NCI-H526 treated with DMSO at 0.1 percent for 48 hours (cell line): ENCODE results near the gene ADH1B.
"Not testable (repeated sequence)": the region's sequence is repeated elsewhere in the genome, so short reads cannot be mapped to it uniquely, and the experiment has no call there.

Experiments used
- DNase-seq: peaks from one replicate; lab custom pipeline; 2025; lab: John Stamatoyannopoulos, UW

The ADH1B gene

DNA sequence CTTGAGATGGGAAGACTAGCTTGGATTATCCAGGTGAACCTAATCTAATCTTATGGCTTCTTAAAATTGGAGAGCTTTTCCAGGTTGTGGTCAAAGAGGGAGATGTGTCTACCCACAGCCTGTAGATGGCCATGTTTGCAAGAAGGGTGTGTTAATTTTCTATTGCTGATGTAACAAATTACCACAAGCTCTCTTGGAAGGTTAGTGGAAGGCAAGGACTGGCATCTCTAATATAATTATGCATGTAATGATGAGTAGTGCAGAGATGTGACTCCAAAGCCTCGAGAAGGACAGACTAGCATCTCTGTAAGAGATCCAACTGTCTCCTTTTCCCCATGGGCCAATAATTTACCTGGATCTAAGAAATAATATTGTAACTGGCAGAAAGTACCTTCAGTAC is 3.2 kb upstream of the ADH1B start:
- no peak for DNase-seq

DNA sequence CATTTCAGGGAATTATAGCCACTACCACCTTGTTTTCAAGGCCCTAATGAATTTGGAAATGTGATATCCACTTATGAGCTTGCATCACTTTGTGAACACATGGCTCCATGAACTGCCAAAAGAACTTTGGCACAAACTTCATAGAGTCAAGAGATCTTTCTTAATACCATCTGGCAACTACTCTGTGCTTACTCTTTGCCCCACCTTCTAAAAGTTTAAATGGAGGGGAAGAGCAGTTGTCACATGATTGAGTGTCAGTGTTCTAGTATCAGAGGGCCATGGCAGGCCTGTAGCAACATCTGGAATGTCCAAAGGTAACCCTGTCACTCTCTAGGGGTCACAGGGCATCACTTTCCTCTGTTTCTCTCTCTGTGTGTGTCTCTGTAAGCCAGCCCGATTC is 2.6 kb upstream of the ADH1B start:
- DNase-seq, result no peak

DNA sequence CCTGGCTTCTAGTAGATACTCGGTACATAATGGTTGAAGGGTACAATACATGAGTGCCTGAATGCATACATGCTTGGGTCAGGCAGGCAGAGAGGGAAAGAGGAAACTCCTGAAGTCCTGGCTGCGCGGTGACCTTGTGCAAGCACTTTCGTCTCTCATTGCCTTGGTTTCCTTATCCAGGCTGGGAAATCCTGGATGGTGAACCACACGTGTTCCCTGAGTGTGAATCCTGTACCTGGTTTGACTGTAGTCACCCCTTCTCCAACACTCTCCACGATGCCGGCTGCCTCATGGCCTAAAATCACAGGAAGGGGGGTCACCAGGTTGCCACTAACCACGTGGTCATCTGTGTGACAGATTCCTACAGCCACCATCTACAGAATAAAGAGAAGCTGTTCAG is 3.4 kb downstream of the ADH1B start:
- DNase-seq, result not testable (repeated sequence)

DNA sequence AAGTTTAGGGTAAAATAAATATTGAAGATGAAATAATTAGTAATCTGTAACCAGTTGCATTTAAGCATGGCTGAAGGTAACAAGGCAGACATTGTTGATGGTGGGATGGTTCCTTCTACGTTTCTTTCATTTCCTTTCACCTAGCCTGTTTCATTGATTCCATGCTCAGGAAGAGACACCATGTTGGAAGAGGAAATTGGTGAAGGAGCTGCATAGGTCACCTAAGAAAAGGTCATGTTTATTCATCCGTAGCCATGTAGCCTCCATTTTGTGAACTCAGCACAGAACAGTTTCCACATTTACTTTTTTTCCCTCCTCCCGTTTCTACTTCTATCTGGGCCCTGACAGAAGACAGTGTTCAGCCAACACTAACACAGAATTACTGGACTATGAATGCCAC is 3.8 kb downstream of the ADH1B start:
- no peak for DNase-seq

DNA sequence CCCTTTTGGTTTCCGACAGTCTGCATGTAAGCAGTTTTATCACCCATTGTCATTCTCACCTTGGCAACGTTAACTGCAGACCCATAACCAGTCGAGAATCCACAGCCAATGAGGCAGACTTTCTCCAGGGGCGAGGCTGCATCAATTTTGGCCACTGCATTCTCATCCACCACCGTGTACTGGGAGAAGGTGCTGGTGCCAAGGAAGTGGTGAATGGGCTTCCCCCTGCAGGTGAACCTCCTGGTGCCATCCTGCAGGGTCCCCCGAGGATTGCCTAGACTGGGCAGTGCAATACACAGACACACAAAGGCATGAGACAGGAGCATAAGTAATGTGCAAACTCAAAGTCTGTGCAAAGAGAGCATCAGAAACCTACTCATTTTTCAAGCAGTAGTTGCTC is 5.4 kb downstream of the ADH1B start:
- no peak for DNase-seq

DNA sequence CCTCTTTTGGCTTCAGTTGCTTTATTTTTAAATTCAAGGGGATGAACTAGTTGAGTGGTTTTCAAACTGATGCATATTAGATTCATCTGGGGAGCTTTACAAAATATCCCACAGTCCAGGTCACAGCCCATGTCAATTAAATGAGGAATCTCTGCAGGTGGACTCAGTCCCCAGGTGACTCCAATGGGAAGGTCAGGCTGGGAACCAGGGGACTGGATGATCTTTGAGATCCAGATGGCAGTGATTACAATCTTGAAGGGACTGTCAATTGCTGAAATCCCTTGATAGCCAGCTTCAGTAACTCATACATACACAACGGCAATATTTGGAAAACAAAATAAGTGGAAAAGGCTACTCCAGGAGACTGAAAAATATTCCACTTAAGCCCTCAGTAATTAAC is 7.0 kb downstream of the ADH1B start:
- DNase-seq, result no peak

DNA sequence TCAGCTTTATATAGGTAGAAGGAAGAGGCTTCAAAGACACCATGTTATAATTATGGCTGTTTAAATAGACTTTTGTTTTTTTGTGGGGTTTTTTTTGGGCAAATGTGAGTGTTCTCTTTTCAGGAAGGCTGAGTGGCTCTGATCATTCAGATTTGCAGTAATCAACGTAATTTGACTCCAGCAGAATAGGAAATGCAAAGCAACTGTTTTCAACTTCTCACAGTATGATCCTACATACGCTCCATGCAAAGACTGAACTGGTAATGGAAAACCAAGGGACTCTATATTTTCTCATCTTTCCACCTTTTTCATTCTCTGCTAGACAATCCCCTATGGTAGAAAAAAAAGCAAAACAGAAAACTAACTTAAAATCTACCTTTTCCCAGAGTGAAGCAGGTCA is 10.8 kb downstream of the ADH1B start:
- DNase-seq, result peak; percentile 26

DNA sequence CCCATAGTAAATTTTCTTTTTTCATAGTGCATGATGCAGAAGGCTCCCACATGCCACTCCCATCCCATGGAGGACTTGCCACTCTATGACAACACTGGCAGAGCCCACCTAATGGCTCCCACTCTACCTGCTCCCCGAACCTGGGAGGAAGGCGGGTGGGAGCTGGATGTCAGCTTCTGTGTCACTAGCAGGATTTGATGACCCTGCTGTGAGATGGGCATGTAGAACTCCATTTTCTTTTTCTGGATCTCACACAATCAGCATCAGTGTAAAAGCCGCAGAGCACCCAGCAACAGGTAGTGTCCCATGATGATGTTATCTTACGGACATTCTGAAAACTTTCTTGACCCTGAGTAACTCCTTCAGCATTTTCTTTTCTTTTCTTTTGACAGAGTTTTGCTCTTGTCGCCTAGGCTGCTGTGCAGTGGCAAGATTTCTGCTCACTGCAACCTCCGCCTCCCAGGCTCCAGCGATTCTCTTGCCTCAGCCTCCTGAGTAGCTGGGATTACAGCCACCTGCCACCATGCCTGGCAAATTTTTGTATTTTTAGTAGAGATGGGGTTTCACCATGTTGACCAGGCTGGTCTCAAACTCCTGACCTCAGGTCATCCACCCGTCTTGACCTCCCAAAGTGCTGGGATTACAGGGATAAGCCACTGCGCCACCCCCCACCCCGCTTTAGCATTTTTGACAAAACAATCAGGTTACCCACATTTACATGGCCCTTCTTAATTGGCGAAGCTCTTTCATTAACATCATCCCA is 15.4 kb downstream of the ADH1B start:
- DNase-seq, result no peak

DNA sequence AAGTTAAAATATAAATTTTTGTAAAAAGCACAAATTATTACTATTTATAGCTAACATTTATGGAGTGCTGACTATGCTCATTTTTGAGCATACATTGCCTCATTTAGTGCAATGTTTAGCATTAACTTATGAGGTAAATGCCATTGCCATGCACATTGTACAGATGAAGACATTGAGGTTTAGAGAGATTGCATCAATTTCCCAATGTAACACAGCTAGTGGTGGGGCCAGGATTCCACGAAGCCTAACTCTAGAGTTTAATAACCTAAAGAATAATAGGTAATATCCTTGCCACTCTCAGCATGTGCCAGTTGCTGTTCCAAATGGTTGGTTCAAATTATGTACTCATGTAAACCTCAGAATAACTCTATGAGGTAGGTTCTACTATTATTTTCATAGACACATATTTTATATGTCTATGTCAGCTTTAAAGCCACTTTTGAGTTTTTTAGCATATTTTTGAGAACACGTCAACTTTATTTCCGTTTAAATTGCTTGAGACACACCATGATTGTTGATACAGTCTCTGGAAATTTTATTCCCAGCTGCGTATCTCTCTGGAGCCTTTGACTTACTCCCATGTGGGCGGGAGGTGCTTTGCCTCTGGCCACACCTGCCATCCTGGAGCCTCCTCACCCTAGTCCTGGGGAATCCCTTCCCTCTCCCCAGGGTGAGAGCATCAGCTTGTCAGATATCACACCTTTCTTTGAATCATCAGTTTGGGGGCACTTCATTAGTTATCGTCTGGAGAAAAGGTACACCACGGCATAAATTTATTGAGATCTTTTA is 19.6 kb downstream of the ADH1B start:
- DNase-seq, result no peak

DNA sequence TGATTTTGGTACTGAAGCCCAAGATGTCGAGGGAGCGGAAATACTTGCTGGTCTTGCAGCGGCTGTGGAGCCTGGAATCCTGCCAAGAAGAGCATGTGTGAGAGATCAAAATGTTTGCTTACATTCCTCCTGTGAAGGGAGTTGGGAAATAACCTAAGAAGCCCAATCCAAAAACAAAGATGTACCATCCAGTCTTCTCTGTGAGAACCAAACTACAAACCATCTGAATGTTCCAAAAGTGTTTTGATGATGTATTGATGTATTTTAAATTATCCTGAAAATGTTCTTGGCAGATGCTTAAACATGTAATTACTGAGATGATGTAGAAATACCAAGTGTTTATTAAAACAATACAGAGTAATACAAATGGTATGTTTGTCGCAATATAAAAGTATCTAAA is 20.3 kb downstream of the ADH1B start:
- DNase-seq, result no peak

DNA sequence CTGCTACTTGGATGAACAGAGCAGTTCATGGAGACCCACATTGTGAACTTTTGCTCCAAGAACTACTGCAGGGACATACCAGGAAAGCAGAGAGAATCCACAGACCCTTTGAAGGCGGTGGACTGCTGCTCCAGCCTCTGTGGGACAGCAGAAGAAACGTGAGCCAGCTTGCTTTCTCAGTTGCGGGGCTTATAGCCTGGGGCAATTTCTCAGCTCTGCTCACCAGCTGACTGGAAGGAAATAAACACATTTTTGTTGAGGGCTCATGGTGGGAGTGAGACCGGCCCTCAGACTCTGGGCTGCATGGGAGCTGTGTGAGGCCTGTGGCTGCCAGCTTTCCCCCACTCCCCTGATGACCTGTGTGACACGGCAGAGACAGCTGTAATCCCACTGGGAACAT is 27.8 kb downstream of the ADH1B start:
- no peak for DNase-seq

DNA sequence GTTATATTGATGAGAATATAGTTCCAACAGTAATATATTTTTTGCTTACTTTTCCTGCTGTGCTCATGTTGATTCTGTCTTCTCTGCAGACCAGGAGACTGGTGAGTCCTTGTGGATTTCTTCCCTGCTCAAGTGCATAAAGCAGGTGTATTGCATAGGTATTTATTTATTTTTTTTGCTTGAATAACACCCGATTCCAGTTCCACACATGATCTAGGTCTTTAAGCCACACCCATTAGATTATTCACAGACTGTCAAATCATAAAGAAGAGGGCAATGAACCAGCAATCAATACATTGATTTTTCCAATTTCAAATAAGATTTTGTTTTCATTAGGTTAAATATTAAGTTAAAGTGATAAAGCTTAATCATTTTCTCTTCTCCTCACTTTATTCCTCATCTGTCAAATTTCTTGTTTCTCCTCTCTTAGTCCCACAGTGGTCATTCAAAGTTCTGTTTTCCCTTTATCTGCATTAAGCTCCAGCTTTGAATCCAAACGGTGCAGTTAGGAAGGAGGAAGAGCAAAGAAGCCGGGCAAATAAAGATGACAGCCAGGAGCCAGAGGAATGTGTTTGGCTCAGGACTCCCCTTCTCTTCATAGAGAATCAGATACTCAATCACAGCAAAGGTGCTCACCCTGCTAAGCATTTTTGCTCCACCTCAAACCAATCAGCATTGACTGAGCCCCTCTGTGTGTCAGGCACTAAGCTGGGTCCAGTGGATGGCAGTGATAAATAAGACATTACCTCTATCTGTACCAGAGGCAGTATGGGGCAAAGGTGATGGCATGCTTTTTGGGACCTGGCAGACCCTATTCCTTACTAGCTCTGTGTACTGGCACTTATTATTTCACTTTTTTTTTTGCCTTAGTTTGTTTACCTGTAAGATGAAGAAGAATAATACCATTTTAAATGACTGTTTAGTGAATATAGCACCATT is 30.1 kb downstream of the ADH1B start, which contains the start of gene ADH1A:
Gene ADH1A (minus strand): TSS at position 138 of the 939 bp plus-strand sequence. CDS start 71 bp downstream, at position 67.
- DNase-seq, result no peak

DNA sequence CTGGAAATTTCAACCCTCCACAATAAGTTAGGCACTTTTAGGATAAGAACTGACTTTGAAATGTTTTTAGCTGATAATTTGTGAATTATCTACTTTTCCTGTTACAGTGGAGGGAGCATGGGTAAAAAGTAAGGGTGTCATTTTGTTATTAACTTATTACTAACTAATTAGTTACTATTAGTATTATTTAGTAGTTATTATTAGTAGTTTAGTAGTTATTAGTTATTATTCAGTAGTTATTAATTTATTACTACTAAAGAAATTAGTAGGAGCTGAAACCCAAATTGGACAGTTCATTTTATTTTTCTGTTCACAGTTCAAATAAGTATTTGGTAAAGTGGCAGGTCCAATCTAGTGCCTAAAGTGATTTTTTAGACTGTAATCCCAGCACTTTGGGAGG is 35.8 kb downstream of the ADH1B start:
- no peak for DNase-seq

DNA sequence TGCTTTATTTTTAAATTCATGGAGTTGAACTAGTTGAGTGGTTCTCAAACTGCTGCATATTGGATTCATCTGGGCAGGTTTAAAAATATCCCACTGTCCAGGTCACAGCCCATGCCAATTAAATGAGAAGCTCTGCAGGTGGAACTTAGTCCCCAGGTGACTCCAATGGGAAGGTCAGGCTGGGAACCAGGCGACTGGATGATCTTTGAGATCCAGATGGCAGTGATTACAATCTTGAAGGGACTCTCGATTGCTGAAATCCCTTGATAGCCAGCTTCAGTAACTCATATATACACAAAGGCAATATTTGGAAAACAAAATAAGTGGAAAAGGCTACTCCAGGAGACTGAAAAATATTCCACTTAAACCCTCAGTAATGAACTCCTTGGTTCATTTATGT is 38.5 kb downstream of the ADH1B start:
- no peak for DNase-seq

DNA sequence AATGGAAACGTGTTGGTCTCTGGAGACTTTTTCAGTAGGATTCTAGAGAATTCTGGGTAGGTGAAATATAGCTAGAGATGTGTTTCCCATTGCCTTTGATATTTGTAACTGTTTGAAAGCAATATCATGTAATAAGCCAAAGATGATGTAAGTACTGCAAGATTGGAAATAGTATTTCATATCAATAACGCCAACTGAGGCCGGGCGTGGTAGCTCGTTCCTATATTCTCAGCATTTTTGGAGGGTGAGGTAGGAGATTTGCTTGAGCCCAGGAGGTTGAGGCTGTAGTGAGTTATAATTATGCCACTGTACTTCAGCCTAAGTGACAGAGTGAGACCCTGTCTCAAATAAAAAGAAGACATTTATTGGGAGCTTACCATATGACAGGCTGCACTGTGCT is 39.9 kb downstream of the ADH1B start:
- no peak for DNase-seq

DNA sequence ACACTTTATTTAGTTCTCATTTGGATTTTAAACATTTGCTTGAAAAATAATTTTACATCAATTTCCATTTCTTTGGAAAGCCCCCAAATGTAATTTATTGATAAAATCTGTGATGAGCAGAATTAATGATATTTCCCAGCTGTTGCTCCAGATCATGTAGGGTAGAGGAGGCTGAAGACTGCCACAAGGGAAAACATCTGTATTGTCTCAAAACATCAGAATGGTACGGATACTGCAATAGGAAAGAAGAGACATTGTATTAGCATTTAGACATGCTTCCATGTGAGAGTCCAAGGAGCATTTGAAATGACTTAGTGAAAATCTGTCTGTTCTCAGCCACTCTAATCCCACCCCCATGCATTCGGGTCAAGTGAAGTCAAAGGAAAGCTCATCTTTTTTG is 44.8 kb downstream of the ADH1B start:
- DNase-seq, result no peak

DNA sequence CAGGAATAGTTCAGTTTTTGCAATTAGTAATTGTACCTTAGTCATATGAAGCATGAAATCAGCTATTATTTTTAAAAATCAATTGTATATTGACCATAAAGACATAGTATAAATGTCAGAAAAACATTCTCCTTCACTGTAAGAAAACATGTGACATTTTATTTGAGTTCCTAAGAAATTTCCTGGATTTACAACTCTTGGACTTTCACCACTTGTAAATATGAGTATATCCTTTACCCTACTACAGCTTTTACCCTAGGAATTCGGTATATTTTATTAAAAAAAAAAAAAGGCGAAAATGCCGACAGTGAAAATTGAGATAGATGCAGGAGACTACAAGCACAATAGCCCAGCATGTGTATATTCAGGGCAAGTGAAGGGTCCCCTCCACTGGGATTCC is 45.3 kb downstream of the ADH1B start:
- DNase-seq, result no peak

DNA sequence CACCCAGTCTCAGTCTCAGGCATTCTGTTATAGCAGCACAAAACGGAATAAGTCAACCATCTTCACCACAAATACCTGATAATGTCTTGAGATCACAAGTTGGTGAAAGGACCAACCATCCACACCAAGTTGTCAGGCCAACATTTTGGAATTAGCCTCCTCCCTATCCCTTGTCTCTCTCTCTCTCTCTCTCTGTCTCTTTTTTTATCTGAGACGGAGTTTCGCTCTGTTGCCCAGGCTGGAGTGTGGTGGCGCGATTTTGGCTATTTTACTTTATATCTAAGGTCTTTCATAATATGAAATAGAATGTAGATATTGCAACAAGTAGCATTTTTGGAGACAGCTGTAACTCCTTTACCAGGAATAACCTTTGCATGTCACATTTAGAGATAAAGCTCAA is 46.2 kb downstream of the ADH1B start:
- no peak for DNase-seq

DNA sequence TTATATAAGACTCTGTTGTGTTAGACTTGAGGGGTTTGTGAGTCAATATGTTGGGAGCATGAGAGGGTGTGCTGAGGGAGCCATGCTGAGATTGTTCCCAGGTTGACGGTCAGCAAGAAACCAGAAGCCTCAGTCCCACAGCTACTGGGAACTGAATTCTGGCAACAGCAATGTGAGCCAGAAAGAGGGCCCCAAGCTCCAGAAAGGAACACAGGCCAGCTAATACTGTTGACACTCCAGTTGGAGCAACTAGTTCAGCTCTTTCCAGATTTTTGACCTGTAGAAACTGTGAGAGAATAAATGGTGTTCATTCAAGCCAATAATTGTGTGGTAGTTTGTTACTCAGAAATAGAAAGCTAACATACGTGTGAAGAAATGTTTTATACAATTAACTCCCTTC is 47.5 kb downstream of the ADH1B start:
- no peak for DNase-seq

DNA sequence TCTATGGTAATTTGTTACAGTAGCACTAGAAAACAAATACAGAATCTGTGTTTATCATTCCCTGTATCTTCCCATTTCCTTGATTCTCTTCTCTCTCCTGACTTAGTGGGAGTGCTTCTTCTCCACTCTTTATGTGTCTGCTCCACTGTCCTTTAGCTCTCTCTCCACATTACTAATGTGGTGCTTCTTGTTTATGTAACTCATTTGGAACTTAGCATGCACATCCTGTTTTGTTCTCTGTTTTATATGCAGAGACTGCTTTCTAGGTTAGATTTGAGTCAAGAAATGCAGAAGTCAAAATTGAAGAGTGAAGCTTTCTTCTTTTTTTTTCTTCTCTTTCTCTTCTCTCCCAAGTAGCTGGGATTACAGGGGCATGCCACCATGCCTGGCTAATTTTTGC is 56.3 kb downstream of the ADH1B start:
- no peak for DNase-seq
